ENCODE results near the gene LGR4.
A peak's percentile ranks its signal among the peaks of the same experiment; 100 is the strongest.
"Not testable (repeated sequence)": the region's sequence is repeated elsewhere in the genome, so short reads cannot be mapped to it uniquely, and the experiment has no call there.

LGR4 gene

DNA sequence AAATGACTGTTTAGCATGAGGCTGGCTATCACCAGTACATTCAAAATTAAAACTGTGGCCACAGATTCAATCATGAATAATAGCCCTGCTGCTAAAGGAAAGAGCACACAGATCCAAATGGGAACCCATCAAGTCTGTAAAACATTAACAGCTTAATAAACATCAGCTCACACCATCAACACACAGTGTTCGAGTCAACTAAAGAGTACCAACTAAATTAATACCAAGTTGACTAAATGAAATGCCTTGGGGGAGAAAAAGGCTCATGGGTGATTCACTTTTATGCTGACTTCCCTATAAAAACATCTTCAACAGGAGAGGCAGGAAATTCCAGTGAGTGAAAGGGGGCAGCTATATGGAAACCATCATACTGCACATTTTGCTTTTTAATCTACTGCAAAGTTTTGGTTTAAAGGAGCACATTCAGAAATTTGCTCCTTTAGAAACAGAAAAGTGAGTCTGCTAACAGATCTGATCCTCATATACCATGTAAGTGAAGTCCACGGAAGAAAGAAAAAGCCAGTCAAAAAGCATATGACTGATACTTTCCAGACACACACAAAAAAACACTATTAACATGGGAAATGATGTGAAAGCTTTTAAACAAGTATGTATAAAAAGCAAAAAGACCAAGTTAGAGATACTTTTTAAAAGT is 16.3 kb downstream of the LGR4 start:
- peak; percentile 88 for FAIRE-seq

DNA sequence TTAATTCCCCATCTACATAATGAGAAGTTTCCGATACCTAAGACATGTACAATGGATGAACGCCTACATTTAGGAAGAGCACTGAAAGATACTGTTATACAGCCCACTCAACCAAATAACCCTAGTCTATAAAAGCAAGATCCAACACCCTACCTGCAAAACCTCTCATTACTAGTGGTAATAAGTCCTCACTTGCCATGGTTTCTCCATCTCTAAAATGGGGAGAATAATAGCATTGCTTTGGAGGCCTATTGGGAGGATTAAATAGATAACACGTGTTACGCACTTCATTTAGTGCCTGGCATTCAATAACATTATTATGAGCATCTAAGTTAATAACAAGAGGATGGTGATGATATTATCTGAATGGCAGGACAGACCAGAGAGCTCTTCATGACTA is 16.9 kb downstream of the LGR4 start:
- no peak for FAIRE-seq

DNA sequence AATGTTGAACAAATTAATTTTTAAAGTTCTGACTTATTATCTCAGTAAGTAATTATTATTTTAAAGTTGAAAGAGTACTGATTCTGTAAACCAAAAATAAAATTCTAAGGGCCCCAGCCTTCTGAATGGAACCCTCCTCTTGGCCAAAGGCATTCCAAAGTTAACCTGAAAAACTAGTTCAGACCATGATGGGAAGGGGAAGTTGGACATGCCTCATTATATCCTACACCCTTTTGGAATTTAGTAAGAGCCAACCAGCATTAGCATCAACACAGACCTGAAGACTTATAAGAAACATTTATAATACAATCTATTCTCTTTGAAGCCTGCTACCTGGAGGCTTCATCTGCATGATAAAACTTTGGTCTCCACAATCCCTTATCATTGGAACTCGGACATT is 18.9 kb downstream of the LGR4 start:
- no peak for FAIRE-seq

DNA sequence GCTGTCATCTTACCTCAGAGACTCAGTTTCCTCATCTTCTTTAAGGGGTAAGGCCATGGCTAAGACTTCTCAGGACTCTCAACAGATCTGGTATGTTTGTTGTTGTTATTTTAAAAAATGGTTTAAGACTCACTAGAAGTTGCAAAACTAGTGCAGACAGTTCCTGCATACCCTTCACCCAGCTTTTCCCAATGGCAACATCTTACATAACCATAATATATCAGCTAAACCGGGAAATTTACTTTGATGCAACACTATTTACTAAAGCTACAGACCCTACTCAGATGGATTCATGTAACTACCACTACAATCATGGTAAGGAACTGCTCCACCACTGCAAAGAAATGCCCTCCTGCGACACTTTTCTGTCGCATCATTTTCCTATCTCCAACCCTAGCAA is 20.4 kb downstream of the LGR4 start:
- no peak for FAIRE-seq

DNA sequence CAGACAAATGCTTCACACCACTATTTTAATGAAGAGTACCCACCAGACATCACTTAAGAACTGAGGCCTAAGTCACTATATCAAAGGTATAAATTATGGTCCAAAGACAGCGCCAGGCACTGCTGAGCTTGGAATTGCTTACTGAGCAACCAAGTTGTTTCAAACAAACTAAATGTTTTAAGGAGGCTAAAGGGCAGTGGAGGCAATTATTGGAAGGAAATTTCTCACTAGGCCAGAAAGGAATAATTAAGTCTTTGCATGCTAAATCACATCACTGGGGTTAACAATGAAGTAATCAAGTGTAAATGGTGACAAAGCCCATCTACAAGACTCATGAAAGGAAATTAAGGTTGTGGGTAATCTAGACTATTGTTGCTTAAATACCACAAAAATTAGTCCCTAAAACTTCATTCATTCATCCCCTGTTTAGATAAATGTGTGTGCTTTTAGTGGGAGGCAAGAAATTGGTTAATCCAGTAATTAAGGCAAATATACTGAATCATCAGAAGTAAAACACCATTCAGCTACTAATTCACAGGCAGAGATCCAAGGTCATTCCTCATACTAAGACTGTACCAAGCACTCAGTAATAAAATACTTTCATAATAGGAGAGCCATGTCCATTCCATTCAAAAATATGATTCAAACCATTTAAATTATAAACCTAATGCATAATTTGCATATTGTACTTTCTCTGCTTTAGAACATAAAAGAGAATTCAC is 21.2 kb downstream of the LGR4 start:
- peak; percentile 83 for FAIRE-seq

DNA sequence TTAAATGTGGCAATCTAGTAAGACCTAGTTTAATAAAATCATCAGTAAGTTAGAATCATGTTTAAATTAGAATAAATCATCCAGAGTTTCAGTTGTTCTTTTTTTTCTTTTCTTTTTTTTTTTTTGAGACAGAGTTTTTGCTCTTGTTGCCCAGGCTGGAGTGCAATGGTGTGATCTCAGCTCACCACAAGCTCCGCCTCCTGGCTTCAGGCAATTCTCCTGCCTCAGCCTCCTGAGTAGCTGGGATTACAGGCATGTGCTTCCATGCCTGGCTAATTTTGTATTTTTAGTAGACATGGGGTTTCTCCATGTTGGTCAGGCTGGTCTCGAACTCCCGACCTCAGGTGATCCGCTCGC is 24.4 kb downstream of the LGR4 start:
- FAIRE-seq: not testable (repeated sequence)

DNA sequence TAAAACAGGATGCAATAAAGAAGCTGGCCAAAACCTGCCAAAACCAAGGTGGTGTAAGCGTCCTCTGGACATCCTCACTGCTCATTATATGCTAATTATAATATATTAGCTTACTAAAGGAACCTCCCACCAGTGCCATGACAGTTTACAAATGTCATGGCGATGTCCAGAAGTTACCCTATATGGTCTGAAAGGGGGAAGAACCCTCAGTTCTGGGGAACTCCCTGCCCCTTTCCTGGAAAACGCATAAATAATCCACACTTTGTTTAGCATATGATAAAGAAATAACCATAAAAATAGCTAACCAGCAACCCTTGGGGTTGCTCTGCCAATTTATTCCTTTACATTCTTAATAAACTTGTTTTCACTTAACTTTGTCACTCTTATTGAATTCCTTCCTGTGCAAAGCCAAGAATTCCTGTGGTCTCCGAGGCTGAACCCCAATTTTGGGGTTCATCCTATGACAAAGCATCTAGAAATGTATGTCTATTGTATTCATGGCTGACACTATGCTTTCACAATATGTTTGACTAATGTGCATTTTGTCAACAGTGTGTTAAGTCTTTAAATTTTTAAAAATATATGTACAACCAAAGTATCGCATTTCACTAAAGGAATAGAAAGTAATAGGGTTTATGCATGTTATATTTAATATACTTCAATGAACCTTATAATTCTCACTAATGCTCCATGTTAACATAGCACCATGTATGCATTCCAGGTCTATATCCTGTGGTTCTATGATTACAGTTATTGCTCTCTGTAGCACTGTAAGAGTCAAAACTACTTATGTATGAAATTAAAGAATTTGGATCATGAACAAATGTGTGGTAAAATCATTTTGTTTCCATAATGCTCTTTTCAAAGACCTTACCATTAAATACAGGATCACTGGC is 25.1 kb downstream of the LGR4 start:
- no peak for FAIRE-seq

DNA sequence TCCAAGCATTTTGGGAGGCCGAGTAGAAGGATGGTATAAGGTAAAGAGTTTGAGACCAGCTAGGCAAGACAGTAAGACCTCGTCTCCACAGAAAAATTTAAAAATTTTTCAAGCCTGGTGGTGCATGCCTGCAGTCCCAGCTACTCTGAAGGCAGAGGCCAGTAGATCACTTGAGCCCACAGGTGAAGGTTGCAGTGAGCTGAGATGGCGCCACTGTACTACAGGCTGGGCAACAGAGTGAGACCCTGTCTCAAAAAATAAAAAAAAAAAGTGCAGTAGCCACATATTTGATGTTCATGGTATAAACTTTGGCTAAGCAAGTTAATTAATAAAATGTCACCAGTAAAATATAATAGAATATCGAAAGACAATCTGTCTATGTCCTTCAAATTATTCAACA is 27.0 kb downstream of the LGR4 start:
- FAIRE-seq: no peak

DNA sequence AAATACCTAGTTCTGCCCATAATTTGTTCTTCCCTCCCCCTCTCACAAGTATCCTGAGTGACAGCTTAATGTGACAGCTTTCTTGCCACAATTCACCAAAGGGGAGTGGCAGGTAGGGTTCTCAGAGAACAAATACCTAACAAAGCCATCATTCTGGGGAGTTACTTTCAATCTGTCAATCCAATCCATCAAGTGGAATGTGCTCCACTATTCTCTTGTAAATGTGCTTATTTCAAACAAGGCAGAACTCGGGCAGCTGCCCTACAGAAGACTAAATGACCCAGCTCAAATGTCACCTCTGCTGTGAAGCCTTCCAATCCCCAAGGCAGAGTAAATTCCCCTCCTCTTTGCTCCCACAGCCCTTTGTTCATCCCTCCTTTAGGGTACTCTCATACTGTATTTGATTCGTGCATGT is 27.8 kb downstream of the LGR4 start:
- FAIRE-seq: no peak

DNA sequence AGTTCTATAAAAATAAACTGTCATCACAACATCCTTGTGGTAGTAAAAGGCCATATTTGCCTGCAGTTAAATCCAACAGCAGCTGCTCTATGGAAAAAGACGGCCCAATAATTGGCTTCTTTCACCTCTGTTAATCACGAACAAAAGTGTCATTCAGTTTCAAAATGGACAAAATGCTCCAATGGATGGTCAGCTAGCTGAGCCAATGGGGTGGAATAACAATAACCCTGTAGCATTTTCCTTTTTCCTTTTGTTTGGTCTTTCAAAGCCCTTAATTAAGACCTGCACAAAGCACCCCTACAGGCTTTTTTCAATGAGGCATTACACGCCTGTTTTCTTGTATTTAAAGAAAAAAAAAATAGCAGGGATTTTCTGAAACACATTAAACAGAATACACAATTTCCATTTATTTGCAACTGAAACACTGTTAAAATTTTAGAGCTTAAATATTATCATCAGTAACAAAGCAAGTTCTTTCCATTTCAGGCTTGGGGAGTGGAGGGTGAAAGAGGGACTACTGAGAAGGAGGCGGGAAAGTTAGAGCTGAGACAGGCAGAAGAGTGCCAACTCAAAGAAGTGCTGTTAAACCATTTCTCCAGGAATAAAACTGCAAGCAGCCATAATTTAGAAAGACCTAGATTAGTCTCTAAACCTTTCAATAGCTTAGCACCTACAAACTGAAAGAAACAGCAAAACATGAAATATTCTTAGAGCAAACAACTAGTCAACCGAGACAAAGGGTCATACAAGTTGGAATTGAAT is 28.7 kb downstream of the LGR4 start:
- FAIRE-seq: peak; percentile 21

DNA sequence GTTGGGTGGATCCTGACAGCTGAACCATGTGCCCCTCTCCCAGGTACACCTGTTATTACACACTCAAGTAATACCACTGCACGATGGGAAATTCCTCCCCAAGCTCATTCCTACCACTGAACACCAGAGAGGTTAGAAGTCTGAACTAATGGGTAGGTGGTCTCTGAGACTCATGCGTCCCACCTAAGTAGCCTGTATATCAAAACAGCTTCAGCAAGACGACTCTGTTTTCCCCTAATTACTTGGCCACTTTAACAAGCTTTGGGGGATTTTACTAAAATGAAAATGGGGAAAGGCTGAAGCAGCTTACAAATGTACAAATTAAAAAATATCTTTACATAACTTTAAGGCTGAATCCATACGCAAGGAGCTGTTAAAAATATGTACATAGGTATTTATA is 29.4 kb downstream of the LGR4 start:
- no peak for FAIRE-seq

DNA sequence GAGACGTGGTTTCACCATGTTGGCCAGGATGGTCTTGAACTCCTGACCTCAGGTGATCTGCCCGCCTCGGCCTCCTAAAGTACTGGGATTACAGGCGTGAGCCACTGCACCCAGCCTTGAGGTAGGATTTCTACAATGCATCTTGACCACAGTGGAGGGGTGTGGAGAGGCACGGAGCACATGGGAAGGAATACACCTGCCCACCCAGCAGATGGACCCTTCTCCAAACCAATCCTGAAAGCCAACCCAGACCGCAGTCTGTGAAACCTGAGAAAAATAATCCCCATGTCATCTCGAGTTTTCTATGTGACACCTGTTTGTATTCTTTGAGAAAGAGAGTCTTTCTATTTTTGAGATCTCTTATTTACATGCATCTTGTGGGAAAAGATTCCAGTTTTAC is 32.5 kb downstream of the LGR4 start:
- no peak for FAIRE-seq

DNA sequence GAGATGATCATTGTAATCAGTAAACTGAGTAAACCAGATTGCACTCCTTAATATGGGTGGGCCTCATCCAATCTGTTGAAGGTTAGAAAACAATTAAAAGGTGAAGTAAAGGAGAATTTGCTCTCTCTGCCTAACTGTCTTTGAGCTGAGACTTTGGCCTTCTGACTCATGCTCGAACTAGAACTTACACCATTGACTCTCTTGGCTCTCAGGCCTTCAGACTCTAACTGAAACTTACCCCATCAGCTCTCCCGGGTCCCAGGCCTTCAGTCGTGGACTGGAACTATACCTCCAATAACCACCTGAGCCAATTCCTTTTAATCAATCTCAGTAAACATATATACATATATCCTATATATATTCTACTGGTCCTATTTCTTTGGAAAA is 34.0 kb downstream of the LGR4 start:
- no peak for FAIRE-seq

DNA sequence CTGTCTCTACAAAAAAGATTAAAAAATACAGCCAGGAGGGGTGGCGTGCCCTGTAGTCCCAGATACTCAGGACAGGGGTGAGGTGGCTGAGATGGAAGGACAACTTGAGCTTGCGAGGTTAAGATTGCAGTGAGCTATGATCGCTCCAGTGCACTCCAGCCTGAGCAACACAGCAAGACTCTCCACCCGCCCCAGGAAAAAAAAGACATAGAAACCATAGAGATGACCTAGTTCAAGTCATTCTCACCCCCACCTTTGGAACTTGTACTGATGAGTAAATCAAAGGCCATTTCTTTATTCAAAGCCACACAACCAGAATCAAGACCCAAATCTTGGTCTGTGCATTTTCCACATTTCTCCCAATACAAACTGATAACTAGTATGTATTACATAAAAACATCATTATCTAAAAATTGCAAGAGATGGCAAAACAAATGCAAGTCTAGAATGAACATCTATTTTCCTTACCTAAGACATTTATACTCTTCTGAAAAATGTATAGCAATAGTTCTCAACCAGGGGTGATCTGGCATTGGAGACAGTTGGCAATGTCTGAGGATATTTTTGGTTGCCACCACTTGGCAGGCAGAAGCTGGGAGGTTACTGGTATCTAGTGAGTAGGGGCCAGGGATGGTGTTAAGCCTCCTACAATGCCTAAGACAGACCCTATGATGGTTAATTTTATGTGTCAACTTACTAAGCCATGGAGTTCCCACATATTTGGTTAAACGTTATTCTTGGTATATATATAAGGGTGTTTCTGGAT is 34.6 kb downstream of the LGR4 start:
- FAIRE-seq: no peak

DNA sequence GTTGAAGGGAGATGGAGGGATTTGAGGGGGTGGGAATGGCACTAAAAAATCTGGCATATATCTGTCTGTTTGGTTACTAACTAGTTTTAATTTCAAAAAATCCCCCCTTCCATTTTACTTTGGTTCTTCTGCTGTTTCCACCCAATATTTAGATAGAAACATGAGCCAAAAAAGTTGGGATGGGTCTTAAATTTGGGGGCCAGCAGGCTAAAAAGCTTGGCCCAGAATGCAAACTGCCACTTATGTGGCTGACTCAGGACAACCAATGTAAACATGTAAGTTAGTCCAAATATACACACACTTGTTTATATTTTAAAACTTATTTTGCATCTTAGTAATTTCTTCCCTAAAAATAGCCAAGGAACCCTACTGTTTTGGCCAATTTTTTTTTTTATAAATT is 35.7 kb downstream of the LGR4 start:
- no peak for FAIRE-seq

DNA sequence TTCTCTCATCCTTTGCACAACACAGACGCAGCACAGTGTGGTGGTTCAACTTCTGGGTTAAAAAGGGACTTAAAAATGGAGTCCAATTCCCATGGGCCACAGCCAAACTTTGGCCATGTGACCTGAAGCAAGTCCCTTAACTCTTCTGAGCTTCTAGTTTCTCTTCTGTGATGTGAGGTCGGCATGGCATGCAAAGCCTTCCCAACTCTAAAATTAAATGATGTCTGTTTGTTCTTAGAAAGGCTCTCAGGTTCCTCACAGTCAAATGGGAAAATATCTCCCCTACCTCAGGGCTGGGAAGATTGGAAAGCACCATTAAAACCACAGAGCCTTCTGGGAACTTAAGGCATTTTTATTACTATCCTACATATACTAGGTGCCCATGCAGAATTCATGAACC is 38.8 kb downstream of the LGR4 start:
- FAIRE-seq: no peak

DNA sequence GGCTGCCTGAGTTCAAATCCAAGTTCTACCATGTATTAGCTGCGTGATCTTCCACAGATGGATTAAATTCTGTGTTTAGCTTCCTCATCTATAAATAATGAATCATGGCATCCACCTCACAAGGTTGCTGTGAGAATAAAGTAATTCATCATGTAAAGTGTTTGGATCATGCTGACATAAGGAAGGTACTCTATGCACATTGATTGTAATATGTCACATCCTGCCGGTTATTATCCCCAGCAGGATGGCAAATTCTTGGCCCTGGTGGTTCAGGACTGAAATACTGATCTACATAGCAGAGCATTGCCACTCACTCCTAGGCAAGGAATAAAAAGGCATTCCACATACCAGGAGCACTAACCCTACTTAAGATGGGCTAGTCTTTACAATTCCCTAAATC is 40.8 kb downstream of the LGR4 start:
- no peak for FAIRE-seq

DNA sequence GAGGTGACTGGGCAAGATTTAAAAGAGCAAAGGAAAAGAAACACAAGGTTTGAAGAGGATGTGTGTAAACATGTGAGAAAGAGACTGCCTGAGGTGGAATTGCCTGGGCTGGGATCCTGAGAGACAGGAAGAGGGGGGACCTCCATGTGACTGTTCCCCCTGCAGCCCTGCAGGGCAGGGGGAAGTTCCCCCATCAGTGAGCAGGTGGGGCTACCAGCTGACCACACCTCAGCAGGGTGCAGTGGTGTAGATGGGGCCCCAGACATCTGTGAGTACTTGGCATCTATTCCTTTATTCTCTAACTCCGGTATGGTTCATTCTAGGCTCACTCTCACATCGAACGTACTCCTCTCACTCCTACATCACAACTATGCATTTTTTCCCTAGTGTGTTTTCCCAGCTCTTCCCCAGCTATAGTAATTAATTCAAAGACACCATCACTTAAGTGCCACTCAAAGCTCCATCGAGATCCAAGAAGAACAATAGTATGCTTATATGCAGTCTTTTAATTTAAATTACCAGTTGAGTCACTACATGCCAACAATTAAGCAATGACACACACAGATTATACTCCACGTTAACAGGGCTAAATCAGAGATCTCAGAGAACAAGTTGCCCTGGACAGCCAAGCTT is 42.7 kb downstream of the LGR4 start:
- no peak for FAIRE-seq

DNA sequence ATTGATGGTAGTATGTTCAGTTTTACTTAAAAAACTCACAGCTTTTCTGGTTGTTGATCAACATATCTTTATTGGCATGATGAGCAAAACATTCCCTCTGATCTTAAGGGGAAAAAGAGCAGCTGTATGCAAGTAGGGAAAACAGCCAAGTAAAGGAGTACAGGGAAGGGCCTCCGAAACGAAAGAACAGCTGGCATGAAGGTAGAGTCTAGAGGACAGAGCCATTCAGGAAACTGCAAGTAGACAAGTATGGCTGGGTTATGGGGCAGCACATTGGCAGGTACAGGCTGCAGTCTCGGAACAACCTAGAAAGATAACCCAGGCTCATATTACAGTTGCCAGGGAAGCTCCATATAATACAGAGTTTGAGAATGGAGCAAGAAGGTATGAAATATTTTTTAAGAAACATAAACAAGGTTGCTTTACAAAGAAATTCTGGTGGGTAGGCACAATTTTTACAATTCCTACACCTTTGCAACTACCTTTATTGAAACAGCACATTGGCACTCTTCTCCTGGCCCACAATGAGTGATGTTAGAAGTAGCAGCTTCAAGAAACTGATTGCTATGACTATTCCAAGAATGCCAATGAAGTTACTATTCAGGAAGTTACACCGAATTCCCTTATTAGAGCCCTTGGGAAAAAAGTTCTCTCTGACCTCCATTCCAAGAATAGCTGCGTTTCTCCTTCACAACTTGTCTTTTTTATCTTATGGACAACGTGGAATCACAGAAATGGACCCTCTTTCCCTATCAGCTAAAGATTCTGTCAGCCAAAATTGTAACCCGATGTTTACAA is 45.2 kb downstream of the LGR4 start:
- FAIRE-seq: no peak

DNA sequence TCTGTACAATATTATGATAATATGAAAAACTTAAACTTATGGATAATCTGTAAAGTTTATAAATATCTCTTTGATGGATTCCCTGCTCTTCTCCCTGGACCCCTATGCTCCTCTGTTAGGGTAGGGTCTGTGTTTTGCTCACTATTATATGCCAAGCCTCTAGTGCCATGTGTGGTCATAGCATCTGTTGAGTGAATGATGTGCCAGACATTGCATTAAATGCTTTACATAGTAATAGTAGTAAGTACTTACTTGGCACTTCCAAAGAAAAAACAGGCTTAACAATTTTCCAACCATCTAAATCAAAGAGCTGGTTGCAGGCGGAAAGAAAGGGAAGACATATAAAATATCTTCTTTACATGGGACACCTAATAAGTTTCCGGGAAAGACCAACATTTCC is 46.8 kb downstream of the LGR4 start:
- no peak for FAIRE-seq

DNA sequence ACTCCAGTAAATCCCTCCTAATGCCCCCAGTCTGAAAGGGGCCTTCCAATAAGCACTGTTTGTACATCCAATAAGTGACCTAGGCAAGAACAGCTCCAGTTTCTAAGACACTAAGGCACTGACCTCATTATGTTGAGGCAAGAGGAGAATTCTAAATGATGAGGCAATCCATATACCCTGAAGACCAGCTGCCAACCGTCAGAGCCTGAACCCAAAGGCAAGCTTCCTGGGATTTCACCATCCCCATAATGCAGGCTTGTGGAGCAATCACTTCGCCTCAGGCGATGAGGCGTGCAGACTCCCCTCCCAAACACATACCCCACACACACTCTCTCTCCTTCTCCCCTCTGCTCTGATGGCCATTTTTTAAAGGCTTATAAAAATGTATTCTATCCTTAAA is 49.5 kb downstream of the LGR4 start:
- FAIRE-seq: no peak

All from islet of Langerhans (tissue), 1 donor.